Measurements from ENCODE around the gene DAW1. TPM values are rescaled to one million over a fixed set of nuclear protein-coding genes. Genes with fewer than 3 reads are reported as not detected.

DAW1 gene
- total and polyA plus RNA-seq, 10 of the 15 experiments (the other 5 are each of a cell fraction or from before 2014, with no cell fraction given), result 0.04 TPM; not detected in 9

DNA sequence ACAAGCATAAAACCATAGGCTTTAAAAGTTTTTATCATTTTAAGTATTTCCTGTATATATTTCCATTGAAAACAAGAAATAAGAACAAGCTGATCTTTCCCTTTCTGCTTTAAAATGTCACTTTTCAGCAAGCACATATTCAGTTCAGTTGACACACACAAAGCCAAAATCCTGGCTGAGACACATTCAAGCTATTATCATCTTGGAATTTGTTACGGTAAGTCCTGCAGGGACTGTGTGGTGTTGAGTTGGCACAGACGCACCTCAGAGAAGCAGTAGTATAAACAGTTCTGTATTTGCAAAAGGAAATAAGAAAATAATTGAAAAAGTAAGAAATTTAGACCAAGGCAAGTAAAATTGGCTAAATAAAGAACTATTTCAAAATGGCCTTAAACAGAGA is 10.4 kb upstream of the DAW1 start:
- intact Hi-C loops (cut with micrococcal nuclease; ENCODE audit: unreplicated experiment), result loop anchor here (5.0 kb wide), 1 partner anchor 49 kb away; the partner anchor contains the start of gene CCL20
- in situ Hi-C loops (cut with MboI), result no loop called here
- no TSS peak for BruUV-seq (replicated peaks)

More for the DNA sequence above, 10.4 kb upstream of the DAW1 start:
- Histone ChIP-seq H3K9me3 (replicated peaks; ENCODE audit: control insufficient read depth, insufficient read depth, low read length) (no peaks in the 10 kb centered on the region; the same call in 2 of the 3 replicates), H4K20me1 (ENCODE audit: control insufficient read depth, insufficient read depth) (no peaks in the 10 kb centered on the region), H2AFZ (ENCODE audit: control insufficient read depth, low read depth, low read length) (no peak overlapping the region), H3K27me3 (replicated peaks in 1 of 2; ENCODE audit: control insufficient read depth in 2 of 2, insufficient read depth in 2 of 2, low read length in 1 of 2) (no peaks in the 10 kb centered on the region; a peak in 1 of 4 replicates), H3K79me2 (ENCODE audit: control insufficient read depth, insufficient read depth, low read length) (no peaks in the 10 kb centered on the region), H3K4me3 (no peak overlapping the region), H3K4me1 (ENCODE audit: control insufficient read depth, insufficient read depth, low read length) (no peaks in the 10 kb centered on the region), H3K27ac (ENCODE audit: control insufficient read depth, insufficient read depth) (no peak overlapping the region), H3K9ac (ENCODE audit: control insufficient read depth, insufficient read depth, low read length) (no peak overlapping the region), H3K4me2 (ENCODE audit: control insufficient read depth, insufficient read depth) (no peak overlapping the region), H3K36me3 (ENCODE audit: control insufficient read depth in 2 of 2, insufficient read depth in 2 of 2, low read length in 1 of 2) (no peaks in the 10 kb centered on the region)
- DNase-seq (ENCODE audit: low read depth, low spot score), result no peak
- ChIA-PET CTCF (interaction anchor here (0.6 to 6.4 kb wide), 31 partner anchors 9 to 727 kb away, joined by 3 to 387 read pairs (median 6); partner anchors contain the start of gene CCL20), POLR2A (interaction anchor here (0.8 to 2.5 kb wide), 7 partner anchors 55 to 381 kb away, joined by 3 to 9 read pairs (median 4); no protein-coding TSS in a partner anchor), RAD21 (ENCODE audit: unreplicated experiment) (interaction anchor here (0.8 to 5.8 kb wide), 20 partner anchors 20 to 455 kb away, joined by 3 to 92 read pairs (median 4); partner anchors contain the start of gene CCL20), SMC1A (ENCODE audit: uncharacterized antibody, unreplicated experiment) (interaction anchor here (0.9 to 6.6 kb wide), 24 partner anchors 10 to 455 kb away, joined by 3 to 133 read pairs (median 7); partner anchors contain the start of gene CCL20)
- 80% methylated on average over 2 of the region's 2 CpGs for WGBS (ENCODE audit: insufficient coverage, insufficient replicate concordance, low lambda C conversion rate, missing lambda C conversion rate)
- TF ChIP-seq NBN (IDR thresholded peaks at IDR 0.05), result no peak
- 0 out of 2 replicates have a peak, but pooled peaks have one; percentile 39 for TF ChIP-seq EZH2 (IDR thresholded peaks at IDR 0.05; ENCODE audit: borderline replicate concordance, control insufficient read depth, low read depth, low read length)
- no peak for TF ChIP-seq SMC3 (IDR thresholded peaks at IDR 0.05; ENCODE audit: borderline replicate concordance, low read length)
- TF ChIP-seq, protein P1, sequence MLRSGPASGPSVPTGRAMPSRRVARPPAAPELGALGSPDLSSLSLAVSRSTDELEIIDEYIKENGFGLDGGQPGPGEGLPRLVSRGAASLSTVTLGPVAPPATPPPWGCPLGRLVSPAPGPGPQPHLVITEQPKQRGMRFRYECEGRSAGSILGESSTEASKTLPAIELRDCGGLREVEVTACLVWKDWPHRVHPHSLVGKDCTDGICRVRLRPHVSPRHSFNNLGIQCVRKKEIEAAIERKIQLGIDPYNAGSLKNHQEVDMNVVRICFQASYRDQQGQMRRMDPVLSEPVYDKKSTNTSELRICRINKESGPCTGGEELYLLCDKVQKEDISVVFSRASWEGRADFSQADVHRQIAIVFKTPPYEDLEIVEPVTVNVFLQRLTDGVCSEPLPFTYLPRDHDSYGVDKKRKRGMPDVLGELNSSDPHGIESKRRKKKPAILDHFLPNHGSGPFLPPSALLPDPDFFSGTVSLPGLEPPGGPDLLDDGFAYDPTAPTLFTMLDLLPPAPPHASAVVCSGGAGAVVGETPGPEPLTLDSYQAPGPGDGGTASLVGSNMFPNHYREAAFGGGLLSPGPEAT (IDR thresholded peaks at IDR 0.05; ENCODE audit: low read depth), result no peak
- TF ChIP-seq, protein P2, sequence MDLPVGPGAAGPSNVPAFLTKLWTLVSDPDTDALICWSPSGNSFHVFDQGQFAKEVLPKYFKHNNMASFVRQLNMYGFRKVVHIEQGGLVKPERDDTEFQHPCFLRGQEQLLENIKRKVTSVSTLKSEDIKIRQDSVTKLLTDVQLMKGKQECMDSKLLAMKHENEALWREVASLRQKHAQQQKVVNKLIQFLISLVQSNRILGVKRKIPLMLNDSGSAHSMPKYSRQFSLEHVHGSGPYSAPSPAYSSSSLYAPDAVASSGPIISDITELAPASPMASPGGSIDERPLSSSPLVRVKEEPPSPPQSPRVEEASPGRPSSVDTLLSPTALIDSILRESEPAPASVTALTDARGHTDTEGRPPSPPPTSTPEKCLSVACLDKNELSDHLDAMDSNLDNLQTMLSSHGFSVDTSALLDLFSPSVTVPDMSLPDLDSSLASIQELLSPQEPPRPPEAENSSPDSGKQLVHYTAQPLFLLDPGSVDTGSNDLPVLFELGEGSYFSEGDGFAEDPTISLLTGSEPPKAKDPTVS (IDR thresholded peaks at IDR 0.05; ENCODE audit: low read depth, low read length), result no peak
- TF ChIP-seq, protein P3, sequence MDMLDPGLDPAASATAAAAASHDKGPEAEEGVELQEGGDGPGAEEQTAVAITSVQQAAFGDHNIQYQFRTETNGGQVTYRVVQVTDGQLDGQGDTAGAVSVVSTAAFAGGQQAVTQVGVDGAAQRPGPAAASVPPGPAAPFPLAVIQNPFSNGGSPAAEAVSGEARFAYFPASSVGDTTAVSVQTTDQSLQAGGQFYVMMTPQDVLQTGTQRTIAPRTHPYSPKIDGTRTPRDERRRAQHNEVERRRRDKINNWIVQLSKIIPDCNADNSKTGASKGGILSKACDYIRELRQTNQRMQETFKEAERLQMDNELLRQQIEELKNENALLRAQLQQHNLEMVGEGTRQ (IDR thresholded peaks at IDR 0.05; ENCODE audit: borderline replicate concordance, low read depth, low read length), result no peak
- ATAC-seq, result no peak
- peak; percentile 23 for FAIRE-seq

All from GM12878 (cell line).